ENCODE results near the gene IMPG2.
"Not testable (repeated sequence)": the region's sequence is repeated elsewhere in the genome, so short reads cannot be mapped to it uniquely, and the experiment has no call there.

IMPG2 gene

DNA sequence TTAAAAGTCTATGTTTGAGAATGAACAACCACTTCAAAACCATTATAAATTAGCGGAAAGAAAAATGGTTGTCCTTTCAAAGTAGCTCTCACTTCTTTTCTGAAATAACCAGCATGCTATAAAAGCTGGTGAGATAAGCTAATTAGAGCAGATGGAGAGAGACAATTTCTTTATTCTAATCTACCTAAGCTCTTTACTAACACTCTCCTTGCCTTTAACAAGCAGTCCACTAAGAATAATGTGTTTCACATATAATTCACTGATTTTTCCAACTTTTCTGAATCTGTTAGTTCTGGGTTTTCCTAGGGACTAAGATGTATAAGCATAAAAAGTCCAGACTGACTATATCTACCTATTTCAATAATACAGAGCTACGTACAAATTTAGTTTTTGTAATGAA lies at the start of gene IMPG2:
Gene IMPG2 (minus strand): TSS at position 101 of the 400 bp plus-strand sequence. CDS start 203 bp downstream, outside the sequence.
- Histone ChIP-seq H3K9ac (ENCODE audit: low read depth, low read length) (no peak within 1 kb of the TSS), H3K36me3 (ENCODE audit: insufficient read depth, low read depth, low read length) (no peaks in the 10 kb centered on the region), H3K27ac (ENCODE audit: low read length) (no peak within 1 kb of the TSS), H3K27me3 (ENCODE audit: insufficient read depth, low read length) (no peaks in the 10 kb centered on the region), H3K9me3 (ENCODE audit: insufficient read depth, low read depth, low read length) (no peaks in the 10 kb centered on the region), H3K4me3 (ENCODE audit: low read length) (no peak within 1 kb of the TSS), H3K4me1 (ENCODE audit: insufficient read depth, low read length) (no peaks in the 10 kb centered on the region)

DNA sequence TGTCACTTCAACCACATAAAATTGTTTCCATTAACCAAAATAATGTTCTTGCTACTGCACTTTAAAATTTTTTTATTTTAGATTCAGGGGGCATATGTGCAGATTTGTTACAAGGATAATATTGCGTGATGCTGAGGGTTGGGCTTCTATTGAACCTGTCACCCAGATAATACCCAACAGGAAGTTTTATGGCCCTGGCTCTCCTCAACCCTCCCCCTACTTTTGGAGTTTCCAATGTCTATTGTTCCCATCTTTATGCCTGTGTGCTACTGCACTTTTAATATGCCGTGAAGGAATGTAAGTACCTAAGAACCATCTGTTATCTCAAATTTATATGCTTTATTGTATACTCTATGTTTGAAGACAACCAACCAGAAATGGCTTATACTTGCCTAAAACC lies 42.0 kb upstream of the IMPG2 start:
- Histone ChIP-seq H3K27me3 (ENCODE audit: insufficient read depth, low read length) (no peaks in the 10 kb centered on the region), H3K4me1 (ENCODE audit: insufficient read depth, low read length) (no peaks in the 10 kb centered on the region), H3K9ac (ENCODE audit: low read depth, low read length) (no peak overlapping the region), H3K27ac (ENCODE audit: low read length) (no peak overlapping the region), H3K4me3 (ENCODE audit: low read length) (no peak overlapping the region), H3K9me3 (ENCODE audit: insufficient read depth, low read depth, low read length) (no peaks in the 10 kb centered on the region), H3K36me3 (ENCODE audit: insufficient read depth, low read depth, low read length) (no peaks in the 10 kb centered on the region)

DNA sequence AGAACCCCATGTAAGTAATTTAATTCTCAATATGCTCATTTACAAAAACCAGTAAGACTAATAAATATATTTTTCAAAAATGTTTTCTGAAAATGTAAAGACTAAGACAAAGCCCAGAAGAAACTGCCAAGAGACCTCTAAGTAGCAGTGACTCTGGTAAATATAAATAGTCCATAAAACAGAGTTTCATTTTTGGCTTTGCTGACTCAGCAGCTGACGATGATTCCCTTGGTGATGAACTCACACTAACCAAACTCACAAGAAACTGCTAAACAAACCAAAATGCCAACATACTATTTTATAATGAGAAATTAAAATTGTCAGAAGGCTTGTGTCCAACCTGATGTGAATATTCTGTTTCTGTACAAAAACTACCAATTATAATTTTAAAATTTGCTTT lies 31.5 kb upstream of the IMPG2 start:
- Histone ChIP-seq H3K27ac (ENCODE audit: low read length) (no peak overlapping the region), H3K9ac (ENCODE audit: low read depth, low read length) (no peak overlapping the region), H3K4me1 (ENCODE audit: insufficient read depth, low read length) (no peaks in the 10 kb centered on the region)

DNA sequence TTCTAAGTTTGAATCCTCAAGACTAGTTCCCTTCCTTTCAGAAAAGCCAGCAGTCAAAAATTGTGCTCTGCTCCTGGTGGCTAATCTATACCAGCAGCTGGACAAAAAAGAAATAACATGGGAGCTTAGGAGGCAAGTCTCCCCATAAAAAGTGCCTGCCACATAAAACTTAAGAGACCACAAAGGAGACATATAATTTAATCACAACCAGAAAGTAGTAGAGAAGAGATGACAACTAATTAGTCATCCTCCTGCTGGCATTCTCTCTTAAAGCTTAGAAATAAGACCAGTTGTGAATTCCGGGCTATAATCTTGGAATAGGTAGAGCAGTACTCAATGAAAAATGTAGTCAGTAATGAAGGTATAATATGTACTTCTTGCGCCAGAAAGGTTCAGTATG lies 20.2 kb upstream of the IMPG2 start:
- no peak overlapping the region for H3K27ac ChIP-seq (ENCODE audit: low read length)
- no peaks in the 10 kb centered on the region for H3K9me3 ChIP-seq (ENCODE audit: insufficient read depth, low read depth, low read length)
- no peaks in the 10 kb centered on the region for H3K27me3 ChIP-seq (ENCODE audit: insufficient read depth, low read length)
- H3K4me3 ChIP-seq (ENCODE audit: low read length) = no peak overlapping the region
- no peaks in the 10 kb centered on the region for H3K4me1 ChIP-seq (ENCODE audit: insufficient read depth, low read length)
- no peaks in the 10 kb centered on the region for H3K36me3 ChIP-seq (ENCODE audit: insufficient read depth, low read depth, low read length)
- H3K9ac ChIP-seq (ENCODE audit: low read depth, low read length) = no peak overlapping the region

More for the DNA sequence above, 31.5 kb upstream of the IMPG2 start:
- no peaks in the 10 kb centered on the region for H3K9me3 ChIP-seq (ENCODE audit: insufficient read depth, low read depth, low read length)
- no peaks in the 10 kb centered on the region for H3K36me3 ChIP-seq (ENCODE audit: insufficient read depth, low read depth, low read length)
- H3K27me3 ChIP-seq (ENCODE audit: insufficient read depth, low read length) = no peaks in the 10 kb centered on the region
- H3K4me3 ChIP-seq (ENCODE audit: low read length) = no peak overlapping the region

DNA sequence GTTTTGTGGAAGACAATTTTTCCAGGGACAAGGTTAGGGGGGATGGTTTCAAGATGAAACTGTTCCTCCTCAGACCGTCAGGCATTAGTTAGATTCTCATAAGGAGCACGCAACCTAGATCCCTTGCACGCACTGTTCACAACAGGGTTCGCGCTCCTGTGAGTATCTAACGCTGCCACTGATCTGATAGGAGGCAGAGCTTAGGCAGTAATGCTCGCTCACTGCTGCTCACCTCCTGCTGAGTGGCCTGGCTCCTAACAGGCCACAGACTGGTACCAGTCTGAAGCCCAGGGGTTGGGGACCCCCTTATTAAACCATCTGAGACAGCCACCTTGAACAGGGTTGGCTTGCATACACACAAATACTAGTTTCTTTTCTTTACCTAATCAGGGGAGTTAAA lies 13.5 kb upstream of the IMPG2 start:
- Histone ChIP-seq H3K27ac (ENCODE audit: low read length) (no peak overlapping the region), H3K9ac (ENCODE audit: low read depth, low read length) (no peak overlapping the region), H3K4me3 (ENCODE audit: low read length) (no peak overlapping the region), H3K9me3 (ENCODE audit: insufficient read depth, low read depth, low read length) (no peaks in the 10 kb centered on the region), H3K4me1 (ENCODE audit: insufficient read depth, low read length) (no peaks in the 10 kb centered on the region), H3K27me3 (ENCODE audit: insufficient read depth, low read length) (no peaks in the 10 kb centered on the region), H3K36me3 (ENCODE audit: insufficient read depth, low read depth, low read length) (no peaks in the 10 kb centered on the region)

DNA sequence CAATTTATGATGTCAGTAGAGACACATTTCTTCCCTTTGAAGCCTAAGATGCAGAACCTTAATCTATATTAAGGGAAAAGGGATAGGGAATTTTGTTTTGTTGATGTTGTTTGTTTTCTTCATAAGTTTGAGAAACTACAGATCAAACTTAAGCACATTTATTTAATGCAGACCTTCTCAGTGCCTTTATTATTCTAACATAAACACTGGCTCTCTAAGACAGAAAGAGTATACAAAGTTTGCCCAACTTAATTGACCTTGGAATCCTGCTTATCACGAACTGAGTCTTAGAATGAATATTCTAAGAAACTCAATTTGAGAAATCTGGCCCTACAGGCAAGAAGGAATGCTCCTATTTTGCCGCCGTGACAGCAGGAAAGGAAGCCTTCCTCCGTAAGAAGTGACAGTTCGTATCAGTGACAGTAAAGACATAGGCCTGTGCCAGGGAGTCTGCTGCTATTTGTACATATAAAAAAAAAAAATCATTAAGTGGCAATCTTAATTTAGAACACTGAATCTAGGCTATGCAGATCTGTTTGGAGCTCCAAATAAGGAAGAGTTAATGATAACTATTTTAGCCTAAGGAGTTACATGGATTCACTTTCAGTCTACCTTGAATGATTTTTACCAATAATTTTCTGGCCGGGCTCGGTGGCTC lies 8.8 kb upstream of the IMPG2 start:
- Histone ChIP-seq H3K4me1 (ENCODE audit: insufficient read depth, low read length) (no peaks in the 10 kb centered on the region), H3K9me3 (ENCODE audit: insufficient read depth, low read depth, low read length) (no peaks in the 10 kb centered on the region), H3K27ac (ENCODE audit: low read length) (no peak overlapping the region), H3K9ac (ENCODE audit: low read depth, low read length) (no peak overlapping the region), H3K27me3 (ENCODE audit: insufficient read depth, low read length) (no peaks in the 10 kb centered on the region), H3K4me3 (ENCODE audit: low read length) (no peak overlapping the region), H3K36me3 (ENCODE audit: insufficient read depth, low read depth, low read length) (no peaks in the 10 kb centered on the region)

DNA sequence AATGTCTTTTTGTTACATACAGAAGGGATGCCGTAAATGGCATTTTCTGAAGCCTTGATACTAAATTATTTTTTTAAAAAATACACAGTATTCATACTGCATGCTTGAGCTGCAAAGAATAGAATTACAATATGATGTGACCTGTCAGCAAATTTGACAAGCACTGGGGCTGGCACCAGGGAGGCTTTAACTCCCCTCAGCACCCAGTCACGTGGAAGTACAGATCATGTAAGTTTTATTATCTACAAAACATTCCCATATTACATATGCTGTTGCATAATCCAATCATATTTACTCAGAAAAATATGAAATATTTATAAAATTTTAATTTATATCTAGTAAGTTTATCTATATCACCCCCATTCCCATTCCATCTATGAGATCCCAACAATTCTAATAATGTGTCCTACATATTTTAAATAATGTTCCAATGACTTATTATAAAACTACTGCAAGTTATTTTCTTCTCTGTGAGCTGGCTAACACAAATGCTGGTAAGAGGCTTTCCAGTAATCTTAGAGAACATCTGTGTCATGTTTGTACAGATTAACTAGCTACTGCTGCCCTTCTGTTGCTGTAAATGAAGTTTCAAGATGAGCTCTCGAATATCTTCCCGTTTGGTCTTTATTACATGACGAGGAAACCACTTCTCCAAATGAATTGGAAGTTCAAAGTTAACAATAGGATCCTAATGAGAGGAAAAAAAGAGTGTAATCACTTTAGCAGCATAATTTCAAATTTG lies 5.2 kb upstream of the IMPG2 start:
- Histone ChIP-seq H3K27ac (ENCODE audit: low read length) (no peak overlapping the region), H3K4me3 (ENCODE audit: low read length) (no peak overlapping the region), H3K36me3 (ENCODE audit: insufficient read depth, low read depth, low read length) (no peaks in the 10 kb centered on the region), H3K27me3 (ENCODE audit: insufficient read depth, low read length) (no peaks in the 10 kb centered on the region), H3K9me3 (ENCODE audit: insufficient read depth, low read depth, low read length) (no peaks in the 10 kb centered on the region), H3K9ac (ENCODE audit: low read depth, low read length) (no peak overlapping the region), H3K4me1 (ENCODE audit: insufficient read depth, low read length) (no peaks in the 10 kb centered on the region)

DNA sequence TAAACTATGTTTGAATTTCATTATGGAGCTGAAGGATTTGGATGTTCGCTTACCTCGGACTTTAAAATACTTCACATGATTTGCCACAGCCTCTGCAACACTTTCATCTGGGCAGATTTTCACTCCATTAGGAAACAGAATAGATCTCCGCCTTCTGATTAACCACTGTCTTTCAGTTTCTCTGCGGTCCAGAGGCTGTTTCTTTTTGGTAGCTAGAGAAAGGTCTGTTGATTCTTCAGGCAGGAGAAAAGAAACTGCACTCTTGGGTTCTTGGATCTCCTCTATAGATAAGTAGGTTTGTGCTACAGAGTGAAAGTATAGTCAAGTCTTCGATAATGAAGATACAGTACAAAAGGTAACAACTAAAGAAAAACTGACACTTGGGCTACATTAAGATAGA lies 844 bp downstream of the IMPG2 start:
- no peak overlapping the region for H3K9ac ChIP-seq (ENCODE audit: low read depth, low read length)
- H3K27ac ChIP-seq (ENCODE audit: low read length) = no peak overlapping the region
- no peak overlapping the region for H3K4me3 ChIP-seq (ENCODE audit: low read length)
- H3K27me3 ChIP-seq (ENCODE audit: insufficient read depth, low read length) = no peaks in the 10 kb centered on the region
- H3K4me1 ChIP-seq (ENCODE audit: insufficient read depth, low read length) = no peaks in the 10 kb centered on the region
- no peaks in the 10 kb centered on the region for H3K36me3 ChIP-seq (ENCODE audit: insufficient read depth, low read depth, low read length)
- H3K9me3 ChIP-seq (ENCODE audit: insufficient read depth, low read depth, low read length) = no peaks in the 10 kb centered on the region

DNA sequence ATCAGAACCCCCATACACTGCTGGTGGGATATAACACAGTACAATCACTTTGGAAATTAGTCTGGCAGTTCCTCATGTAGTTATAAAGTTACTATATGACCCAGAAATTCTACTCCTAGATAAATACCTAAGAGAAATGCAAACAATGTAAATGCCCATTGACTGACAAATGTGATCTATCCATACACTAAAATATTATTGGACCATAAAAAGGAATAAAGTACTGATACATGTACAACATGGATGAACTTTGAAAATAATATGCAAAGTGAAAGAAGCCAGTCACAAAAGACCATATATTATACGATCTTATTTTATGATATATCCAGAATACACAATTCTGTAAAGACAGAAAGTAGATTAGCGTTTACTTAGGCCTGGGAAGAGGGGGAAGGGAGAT lies 7.8 kb downstream of the IMPG2 start:
- Histone ChIP-seq H3K27me3 (ENCODE audit: insufficient read depth, low read length) (no peaks in the 10 kb centered on the region), H3K4me3 (ENCODE audit: low read length) (no peak overlapping the region), H3K4me1 (ENCODE audit: insufficient read depth, low read length) (no peaks in the 10 kb centered on the region), H3K36me3 (ENCODE audit: insufficient read depth, low read depth, low read length) (no peaks in the 10 kb centered on the region), H3K9ac (ENCODE audit: low read depth, low read length) (no peak overlapping the region), H3K27ac (ENCODE audit: low read length) (no peak overlapping the region), H3K9me3 (ENCODE audit: insufficient read depth, low read depth, low read length) (peaks cover 20% of the 10 kb centered on the region)

DNA sequence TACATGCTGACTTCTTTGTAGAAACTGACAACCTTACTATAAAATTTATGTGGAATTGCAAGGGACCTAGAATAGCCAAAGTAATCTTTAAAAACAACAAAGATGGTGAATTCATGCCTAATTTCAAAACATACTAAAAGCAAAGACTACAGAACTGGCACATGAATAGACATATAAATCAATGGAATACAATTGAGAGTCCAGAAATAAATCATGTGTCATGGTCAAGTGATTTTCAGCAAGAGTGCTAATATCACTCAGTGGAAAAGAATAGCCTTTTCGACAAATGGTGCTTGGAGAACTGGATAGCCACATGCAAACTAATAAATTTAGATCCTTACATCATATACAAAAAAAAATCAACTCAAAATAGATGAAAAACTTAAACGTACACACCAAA lies 8.7 kb downstream of the IMPG2 start:
- Histone ChIP-seq H3K27ac (ENCODE audit: low read length) (no peak overlapping the region), H3K4me3 (ENCODE audit: low read length) (no peak overlapping the region), H3K4me1 (ENCODE audit: insufficient read depth, low read length) (no peaks in the 10 kb centered on the region), H3K27me3 (ENCODE audit: insufficient read depth, low read length) (no peaks in the 10 kb centered on the region), H3K9ac (ENCODE audit: low read depth, low read length) (no peak overlapping the region), H3K9me3 (ENCODE audit: insufficient read depth, low read depth, low read length) (peaks cover 24% of the 10 kb centered on the region), H3K36me3 (ENCODE audit: insufficient read depth, low read depth, low read length) (no peaks in the 10 kb centered on the region)

DNA sequence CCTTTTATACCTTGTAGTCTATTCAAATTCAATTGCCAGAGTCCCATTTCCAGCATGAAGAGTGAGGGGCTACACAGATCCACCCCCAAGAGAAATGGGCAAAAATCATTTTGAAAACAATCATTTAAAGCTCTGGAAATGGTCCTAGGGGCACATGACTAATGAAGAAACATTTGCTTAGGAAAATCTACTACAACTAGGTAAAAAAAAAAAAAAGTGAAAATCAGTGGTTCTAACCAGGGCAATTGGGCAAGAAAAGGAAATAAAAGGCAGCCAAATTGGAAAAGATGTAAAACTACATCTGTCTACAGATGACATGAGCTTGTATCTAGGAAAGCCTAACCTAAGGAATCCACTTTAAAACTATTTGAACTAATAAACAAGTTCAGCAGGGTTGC lies 9.4 kb downstream of the IMPG2 start:
- Histone ChIP-seq H3K4me1 (ENCODE audit: insufficient read depth, low read length) (no peaks in the 10 kb centered on the region), H3K36me3 (ENCODE audit: insufficient read depth, low read depth, low read length) (no peaks in the 10 kb centered on the region), H3K9me3 (ENCODE audit: insufficient read depth, low read depth, low read length) (peaks cover 24% of the 10 kb centered on the region), H3K27ac (ENCODE audit: low read length) (no peak overlapping the region), H3K9ac (ENCODE audit: low read depth, low read length) (no peak overlapping the region), H3K27me3 (ENCODE audit: insufficient read depth, low read length) (no peaks in the 10 kb centered on the region), H3K4me3 (ENCODE audit: low read length) (no peak overlapping the region)

DNA sequence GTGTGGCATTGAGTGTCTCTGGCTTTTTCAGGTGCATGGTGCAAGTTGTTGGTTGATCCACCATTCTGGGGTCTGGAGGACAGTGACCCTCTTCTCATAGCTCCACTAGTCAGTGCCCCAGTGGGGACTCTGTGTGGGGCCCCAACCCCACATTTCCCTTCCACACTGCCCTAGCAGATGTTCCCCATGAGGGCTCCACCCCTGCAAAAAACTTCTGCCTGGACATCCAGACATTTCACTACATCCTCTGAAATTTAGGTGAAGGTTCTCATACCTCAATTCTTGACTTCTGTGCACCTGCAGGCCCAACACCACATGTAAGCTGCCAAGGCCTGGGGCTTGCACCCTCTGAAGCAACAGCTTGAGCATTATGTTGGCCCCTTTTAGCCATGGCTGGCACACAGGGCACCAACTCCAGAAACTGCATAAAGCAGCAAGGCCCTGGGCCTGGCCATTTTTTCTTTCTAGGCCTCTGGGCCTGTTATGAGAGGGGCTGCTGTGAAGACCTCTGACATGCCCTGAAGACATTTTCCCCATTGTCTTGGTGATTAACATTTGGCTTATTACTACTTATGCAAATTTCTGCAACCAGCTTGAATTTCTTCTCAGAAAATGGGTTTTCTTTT lies 12.1 kb downstream of the IMPG2 start:
- H3K4me1 ChIP-seq (ENCODE audit: insufficient read depth, low read length); H3K9ac ChIP-seq (ENCODE audit: low read depth, low read length); H3K27ac ChIP-seq (ENCODE audit: low read length); H3K36me3 ChIP-seq (ENCODE audit: insufficient read depth, low read depth, low read length); H3K4me3 ChIP-seq (ENCODE audit: low read length); H3K27me3 ChIP-seq (ENCODE audit: insufficient read depth, low read length): not testable (repeated sequence)
- H3K9me3 ChIP-seq (ENCODE audit: insufficient read depth, low read depth, low read length) = peaks cover 24% of the 10 kb centered on the region

All from iPS-20b (cell line).